Measurements from ENCODE around the gene TBXAS1.

TBXAS1 gene

DNA sequence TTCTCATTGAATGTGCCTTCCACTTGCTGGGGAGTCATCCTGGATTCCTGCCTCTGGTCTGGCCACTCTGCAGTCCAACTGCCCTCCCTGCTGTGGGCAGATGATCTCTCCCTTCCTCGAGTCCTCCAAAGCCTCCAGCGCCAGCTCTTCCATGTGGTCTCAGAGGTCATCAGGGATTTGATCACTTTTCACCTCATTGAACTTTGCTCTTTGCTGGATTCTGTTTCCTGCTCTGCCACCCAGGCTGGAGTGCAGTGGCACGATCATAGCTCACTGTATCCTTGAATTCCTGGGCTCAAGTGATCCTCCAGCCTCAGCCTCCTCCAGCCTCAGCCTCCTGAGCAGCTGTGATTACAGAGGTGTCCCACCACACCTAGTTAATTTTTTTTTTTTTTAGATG, 22.1 kb upstream of the TBXAS1 start:
- Histone ChIP-seq H3K36me3 (ENCODE audit: low read length) (no peaks in the 10 kb centered on the region), H3K4me3 (ENCODE audit: insufficient read depth, low read length, poor library complexity, severe bottlenecking) (no peak overlapping the region), H3K9me3 (ENCODE audit: insufficient read depth, low read length) (peaks cover 4% of the 10 kb centered on the region; the same call in 1 of the 2 replicates), H3K4me2 (ENCODE audit: low read depth, low read length, poor library complexity, severe bottlenecking) (no peak overlapping the region), H2AFZ (ENCODE audit: low read depth, low read length, severe bottlenecking) (no peak overlapping the region), H3K79me2 (ENCODE audit: insufficient read depth, low read length) (no peaks in the 10 kb centered on the region), H3K9me2 (replicated peaks; ENCODE audit: insufficient read depth, low read length) (no peaks in the 10 kb centered on the region), H3K27ac (ENCODE audit: low read depth, low read length) (no peak overlapping the region), H3F3A (ENCODE audit: insufficient read depth) (no peaks in the 10 kb centered on the region), H3K9ac (ENCODE audit: low read length) (no peak overlapping the region), H4K20me1 (ENCODE audit: low read depth, low read length) (no peaks in the 10 kb centered on the region), H3K27me3 (ENCODE audit: low read length) (no peaks in the 10 kb centered on the region)
- TF ChIP-seq, protein P1, sequence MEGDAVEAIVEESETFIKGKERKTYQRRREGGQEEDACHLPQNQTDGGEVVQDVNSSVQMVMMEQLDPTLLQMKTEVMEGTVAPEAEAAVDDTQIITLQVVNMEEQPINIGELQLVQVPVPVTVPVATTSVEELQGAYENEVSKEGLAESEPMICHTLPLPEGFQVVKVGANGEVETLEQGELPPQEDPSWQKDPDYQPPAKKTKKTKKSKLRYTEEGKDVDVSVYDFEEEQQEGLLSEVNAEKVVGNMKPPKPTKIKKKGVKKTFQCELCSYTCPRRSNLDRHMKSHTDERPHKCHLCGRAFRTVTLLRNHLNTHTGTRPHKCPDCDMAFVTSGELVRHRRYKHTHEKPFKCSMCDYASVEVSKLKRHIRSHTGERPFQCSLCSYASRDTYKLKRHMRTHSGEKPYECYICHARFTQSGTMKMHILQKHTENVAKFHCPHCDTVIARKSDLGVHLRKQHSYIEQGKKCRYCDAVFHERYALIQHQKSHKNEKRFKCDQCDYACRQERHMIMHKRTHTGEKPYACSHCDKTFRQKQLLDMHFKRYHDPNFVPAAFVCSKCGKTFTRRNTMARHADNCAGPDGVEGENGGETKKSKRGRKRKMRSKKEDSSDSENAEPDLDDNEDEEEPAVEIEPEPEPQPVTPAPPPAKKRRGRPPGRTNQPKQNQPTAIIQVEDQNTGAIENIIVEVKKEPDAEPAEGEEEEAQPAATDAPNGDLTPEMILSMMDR (IDR thresholded peaks at IDR 0.05; ENCODE audit: insufficient read depth, low read length, poor library complexity, severe bottlenecking): no peak
- TF ChIP-seq EZH2phosphoT487 (conservative IDR thresholded peaks at IDR 0.05; ENCODE audit: low read length): no peak

DNA sequence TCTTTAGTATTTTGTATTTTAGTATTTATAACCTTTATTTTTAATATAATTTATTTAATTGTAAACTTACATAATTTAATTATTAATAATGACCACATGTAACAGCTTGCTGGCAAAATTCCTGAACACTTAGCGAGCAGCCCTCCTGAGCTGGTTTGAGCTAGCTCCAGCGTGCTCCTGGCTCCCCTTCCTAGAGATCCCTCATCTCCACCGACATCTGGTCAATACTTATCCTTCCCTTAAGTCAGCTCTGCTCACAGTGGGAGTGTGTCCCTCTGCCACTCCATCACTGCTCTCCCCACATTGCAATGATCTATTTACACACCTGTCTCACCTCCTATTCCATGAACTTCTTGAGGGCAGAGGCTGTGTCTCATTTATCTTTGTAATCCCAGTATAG, 20.6 kb upstream of the TBXAS1 start:
- H2AFZ ChIP-seq (ENCODE audit: low read depth, low read length, severe bottlenecking): no peak overlapping the region
- no peaks in the 10 kb centered on the region for H3F3A ChIP-seq (ENCODE audit: insufficient read depth)
- H4K20me1 ChIP-seq (ENCODE audit: low read depth, low read length): no peaks in the 10 kb centered on the region
- H3K9ac ChIP-seq (ENCODE audit: low read length): no peak overlapping the region
- peaks cover 3% of the 10 kb centered on the region; the same call in 1 of the 2 replicates for H3K9me3 ChIP-seq (ENCODE audit: insufficient read depth, low read length)
- no peaks in the 10 kb centered on the region for H3K9me2 ChIP-seq (replicated peaks; ENCODE audit: insufficient read depth, low read length)
- no peaks in the 10 kb centered on the region for H3K79me2 ChIP-seq (ENCODE audit: insufficient read depth, low read length)
- no peak overlapping the region for H3K4me2 ChIP-seq (ENCODE audit: low read depth, low read length, poor library complexity, severe bottlenecking)
- no peaks in the 10 kb centered on the region for H3K27me3 ChIP-seq (ENCODE audit: low read length)
- no peaks in the 10 kb centered on the region for H3K36me3 ChIP-seq (ENCODE audit: low read length)
- no peak overlapping the region for H3K27ac ChIP-seq (ENCODE audit: low read depth, low read length)
- TF ChIP-seq, protein P1 (IDR thresholded peaks at IDR 0.05; ENCODE audit: insufficient read depth, low read length, poor library complexity, severe bottlenecking): no peak
- no peak for TF ChIP-seq EZH2phosphoT487 (conservative IDR thresholded peaks at IDR 0.05; ENCODE audit: low read length)
- no peak overlapping the region for H3K4me3 ChIP-seq (ENCODE audit: insufficient read depth, low read length, poor library complexity, severe bottlenecking)

DNA sequence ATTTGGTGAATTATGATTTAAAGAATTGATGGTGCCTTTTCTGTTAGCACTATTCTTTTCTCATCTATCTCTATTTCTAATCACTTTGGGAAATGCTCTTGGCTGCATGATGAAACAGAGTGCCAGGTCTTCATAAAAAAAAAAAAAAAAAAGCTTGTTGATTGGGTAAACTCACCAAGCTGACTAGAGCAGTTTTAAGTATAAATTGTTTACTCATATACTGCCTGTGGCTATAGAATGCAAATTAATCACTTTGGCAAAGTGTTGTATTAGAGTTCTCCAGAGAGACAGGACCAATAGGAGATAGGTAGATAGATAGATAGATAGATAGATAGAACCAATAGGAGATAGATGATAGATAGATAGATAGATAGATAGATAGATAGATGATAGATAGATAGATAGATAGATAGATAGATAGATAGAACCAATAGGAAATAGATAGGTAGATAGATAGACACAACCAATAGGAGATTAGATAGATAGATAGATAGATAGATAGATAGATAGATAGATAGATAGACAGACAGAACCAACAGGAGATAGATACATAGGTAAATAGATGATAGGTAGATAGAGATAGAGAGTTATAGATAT, 20.1 kb upstream of the TBXAS1 start:
- H4K20me1 ChIP-seq (ENCODE audit: low read depth, low read length): no peaks in the 10 kb centered on the region
- TF ChIP-seq EZH2phosphoT487 (conservative IDR thresholded peaks at IDR 0.05; ENCODE audit: low read length): no peak
- TF ChIP-seq, protein P1 (IDR thresholded peaks at IDR 0.05; ENCODE audit: insufficient read depth, low read length, poor library complexity, severe bottlenecking): no peak

More for the DNA sequence above, 20.1 kb upstream of the TBXAS1 start:
- Histone ChIP-seq H3F3A (ENCODE audit: insufficient read depth) (no peaks in the 10 kb centered on the region), H3K9ac (ENCODE audit: low read length) (no peak overlapping the region), H3K9me2 (replicated peaks; ENCODE audit: insufficient read depth, low read length) (no peaks in the 10 kb centered on the region), H2AFZ (ENCODE audit: low read depth, low read length, severe bottlenecking) (no peak overlapping the region), H3K9me3 (ENCODE audit: insufficient read depth, low read length) (no peaks in the 10 kb centered on the region; the same call in 1 of the 2 replicates), H3K4me2 (ENCODE audit: low read depth, low read length, poor library complexity, severe bottlenecking) (no peak overlapping the region), H3K27ac (ENCODE audit: low read depth, low read length) (no peak overlapping the region), H3K27me3 (ENCODE audit: low read length) (no peaks in the 10 kb centered on the region), H3K79me2 (ENCODE audit: insufficient read depth, low read length) (no peaks in the 10 kb centered on the region), H3K36me3 (ENCODE audit: low read length) (no peaks in the 10 kb centered on the region), H3K4me3 (ENCODE audit: insufficient read depth, low read length, poor library complexity, severe bottlenecking) (no peak overlapping the region)
